GM19324 (cell line): ENCODE measurements around the gene CREBBP.

Experiments used
- ATAC-seq: cut with Tn5 transposase; IDR thresholded peaks from one replicate; pipeline ENCODE4 v1.9.1; 2021; ENCODE audit warnings: mild to moderate bottlenecking, moderate library complexity; ENCODE audit not compliant: unreplicated experiment, low FRiP score

CREBBP gene

DNA sequence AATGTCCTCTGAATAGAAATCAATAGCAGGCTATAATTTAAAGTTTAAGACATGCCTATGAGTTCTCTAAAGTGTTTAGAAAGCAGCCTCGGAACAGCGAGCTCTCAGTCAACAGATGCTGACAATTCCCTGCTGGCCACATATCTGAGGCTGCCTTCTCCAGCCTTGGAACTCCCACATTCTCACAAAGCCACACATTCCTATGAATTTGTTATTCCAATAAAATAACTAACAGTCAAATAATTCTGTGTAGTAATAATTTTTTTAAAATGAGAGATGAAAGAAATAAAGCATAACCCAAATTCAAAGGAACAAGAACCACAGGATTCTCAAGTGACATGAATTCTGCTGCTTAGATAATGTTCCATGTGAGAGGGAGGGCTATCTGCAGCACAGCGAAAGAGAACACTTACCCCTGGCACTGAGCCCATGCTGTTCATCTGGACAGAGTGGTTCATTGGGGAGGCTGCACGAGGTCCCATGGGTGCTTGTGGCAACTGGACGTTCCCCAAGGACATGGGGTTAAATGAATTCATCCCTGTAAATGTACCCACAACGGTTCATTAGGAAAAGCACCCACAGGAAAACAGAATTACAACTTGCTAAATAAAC is 106.3 kb downstream of the CREBBP start:
- ATAC-seq, result no peak

DNA sequence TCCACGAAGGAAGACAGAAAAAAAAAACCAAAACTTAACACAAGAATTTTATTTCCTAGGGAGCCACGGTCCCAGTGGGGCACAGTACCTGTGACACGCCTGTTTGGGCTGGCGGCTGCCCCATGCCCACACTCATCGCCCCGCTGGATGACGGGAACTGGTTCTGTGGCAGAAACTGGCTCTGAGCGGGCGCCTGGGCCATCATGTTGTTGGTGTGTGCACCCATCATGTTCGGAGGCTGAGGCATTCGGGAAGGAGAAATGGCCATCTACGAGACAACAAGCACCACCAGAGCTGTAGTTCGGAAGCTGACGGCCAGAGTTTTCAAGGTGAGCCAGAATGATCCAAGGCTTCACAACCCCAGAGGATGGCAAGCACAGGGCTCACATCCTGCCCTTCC is 106.8 kb downstream of the CREBBP start:
- no peak for ATAC-seq

DNA sequence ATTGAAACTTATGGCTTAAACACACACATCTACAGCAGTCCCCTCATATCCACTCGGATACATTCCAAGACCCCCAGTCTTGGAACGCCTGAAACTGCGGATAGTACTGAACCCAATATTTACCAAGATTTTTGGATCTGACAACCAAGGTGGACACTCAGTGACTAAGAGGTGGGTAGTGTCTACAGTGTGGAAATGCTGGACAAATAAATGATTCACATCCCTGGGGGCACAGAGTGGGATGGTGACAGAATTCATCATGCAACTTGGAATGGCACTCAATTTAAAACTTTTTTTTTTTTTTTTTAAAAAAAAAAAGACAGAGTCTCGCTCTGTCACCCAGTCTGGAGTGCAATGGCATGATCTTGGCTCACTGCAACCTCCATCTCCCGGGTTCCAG is 109.0 kb downstream of the CREBBP start:
- no peak for ATAC-seq

DNA sequence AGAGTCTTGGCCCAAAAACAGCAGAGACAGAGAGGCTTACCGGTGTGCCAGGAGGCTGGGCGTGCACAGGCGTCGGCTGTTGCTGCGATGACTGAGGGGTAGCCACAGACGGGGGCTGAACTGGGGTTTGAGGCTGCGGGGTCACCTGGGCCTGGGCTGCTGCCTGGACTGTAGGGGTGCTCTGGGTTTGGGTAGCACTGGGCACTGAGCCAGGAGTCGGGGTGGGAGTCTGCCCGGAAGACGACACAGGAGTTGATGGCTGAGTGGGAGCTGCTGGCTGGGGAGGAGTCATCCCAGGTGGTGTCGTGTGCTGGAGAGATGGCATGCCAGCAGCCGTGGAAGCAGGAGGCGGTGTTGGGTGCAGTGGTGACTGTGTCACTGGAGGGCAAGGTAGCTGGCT is 110.0 kb downstream of the CREBBP start:
- ATAC-seq, result no peak

DNA sequence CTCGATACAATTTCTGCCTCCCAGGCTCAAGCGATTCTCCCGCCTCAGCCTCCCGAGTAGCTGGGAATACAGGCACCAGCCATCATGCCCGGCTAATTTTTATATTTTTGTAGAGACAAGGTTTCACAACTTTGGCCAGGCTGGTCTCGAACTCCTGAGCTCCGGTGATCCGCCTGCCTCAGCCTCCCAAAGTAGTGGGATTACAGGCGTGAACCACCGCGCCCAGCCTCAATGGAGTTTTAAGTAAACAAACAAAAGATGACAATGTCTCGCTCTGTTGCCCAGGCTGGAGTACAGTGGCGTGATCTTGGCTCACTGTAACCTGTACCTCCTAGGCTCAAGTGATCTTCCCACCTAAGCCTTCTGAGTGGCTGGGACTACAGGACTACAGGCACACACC is 110.6 kb downstream of the CREBBP start:
- ATAC-seq, result no peak

DNA sequence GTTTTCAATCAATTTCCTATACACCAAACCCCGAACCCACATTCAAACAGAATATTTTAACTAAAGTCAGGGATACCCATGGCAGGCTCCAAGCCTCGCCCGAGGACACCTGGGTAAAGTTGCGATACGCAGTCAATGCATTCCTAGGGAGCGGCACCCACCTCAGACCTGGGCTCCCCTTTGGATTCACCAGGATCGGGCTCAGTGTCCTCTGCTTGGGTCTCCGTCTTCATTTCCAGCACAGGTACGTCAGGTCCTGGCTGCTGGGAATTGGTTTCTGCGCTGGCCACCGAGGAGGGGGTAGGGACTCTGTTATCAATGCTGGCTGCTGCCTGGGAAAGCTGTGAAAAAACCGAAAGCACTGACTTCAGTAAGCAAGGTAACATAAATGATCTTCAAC is 111.5 kb downstream of the CREBBP start:
- ATAC-seq, result no peak

DNA sequence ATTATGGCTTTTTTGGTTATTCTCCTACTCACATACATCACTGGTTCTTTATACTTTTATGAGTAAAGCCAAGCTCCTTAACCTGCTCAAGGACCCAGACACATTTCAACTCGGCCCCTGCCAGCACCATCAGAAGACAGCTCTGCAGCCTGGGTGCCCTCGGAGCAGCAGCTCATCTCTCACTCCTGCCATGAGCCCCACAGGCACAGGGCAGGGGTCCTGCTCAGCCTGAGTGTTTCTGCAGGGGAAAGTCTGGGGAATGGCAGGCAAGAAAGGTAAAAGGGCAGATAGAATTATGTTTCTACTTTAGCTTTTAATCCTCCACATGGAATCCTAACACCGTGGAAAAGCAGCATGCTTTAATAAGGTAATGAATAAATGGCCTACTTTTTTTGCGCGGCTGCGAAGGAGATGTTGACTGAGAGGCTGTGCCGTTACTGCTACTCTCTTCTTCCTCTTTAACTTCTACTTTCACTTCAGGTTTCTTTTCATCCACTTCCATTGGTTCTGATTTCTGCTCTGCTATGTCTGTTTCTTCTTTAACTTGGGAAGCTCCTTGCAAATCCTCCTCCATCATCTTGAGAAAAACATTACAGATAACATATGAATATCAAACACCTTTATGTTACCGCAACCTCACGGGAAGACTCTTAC is 113.1 kb downstream of the CREBBP start:
- no peak for ATAC-seq

DNA sequence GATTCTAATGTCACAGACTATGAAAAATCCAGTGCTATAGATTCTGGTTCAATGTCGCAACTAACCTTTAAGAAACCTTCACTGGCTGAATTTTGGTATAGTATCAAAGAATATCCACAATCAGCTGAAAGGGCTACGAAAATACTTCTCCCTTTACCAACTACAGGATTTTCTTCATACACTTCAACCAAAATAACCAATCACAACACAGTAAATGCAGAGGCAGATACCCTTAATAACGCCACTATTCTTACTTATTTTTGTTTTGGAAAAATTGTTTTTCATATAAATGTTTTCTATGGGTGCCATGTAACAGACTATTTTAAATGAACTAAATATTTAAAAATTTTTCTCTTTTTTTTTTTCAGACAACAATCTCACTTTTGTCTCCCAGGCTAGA is 114.3 kb downstream of the CREBBP start:
- no peak for ATAC-seq

DNA sequence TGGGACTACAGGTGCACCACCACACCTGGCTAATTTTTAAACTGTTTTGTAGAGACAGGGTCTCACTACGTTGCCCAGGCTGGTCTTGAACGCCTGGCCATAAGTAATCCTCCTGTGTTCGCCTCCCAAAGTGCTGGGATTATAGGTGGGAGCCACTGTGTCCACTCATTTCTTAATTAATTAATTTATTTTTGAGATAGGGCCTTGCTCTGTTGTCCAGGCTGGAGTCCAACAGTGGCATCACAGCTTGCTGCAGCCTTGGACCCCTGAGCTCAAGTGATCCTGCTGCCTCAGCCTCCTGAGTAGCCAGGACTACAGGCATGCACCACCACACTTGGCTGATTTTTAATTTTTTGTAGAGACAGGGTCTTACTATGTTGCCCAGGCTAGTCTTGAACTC is 116.1 kb downstream of the CREBBP start:
- ATAC-seq, result no peak

DNA sequence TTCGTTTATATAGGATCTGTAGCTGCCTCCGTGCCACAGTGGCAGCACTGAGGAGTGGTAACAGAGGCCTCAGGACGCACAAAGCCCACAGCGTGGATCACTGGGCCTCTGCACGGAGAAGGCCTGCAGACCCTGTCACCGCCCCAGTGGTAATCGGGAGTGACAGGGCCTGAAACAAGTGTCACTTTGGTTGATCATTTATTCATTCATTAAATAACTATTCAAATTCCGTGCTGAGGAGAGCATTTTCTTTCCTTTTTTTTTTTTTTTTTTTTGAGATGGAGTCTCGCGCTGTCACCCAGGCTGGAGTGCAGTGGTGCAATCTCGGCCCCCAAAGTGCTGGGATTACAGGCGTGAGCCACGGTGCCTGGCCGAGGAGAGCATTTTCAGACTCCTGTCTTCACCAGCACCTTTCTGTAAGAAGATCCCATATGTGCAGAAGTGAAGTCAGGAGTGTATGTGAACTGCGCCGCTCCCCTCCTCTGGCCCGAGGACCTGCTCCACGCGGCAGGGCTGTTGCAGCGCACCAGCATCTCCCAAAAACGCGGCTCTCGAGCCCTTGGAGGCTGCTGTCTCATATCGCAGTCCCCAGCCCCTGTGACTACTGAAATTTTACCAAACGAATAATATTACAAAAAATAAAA is 118.3 kb downstream of the CREBBP start:
- ATAC-seq, result no peak

DNA sequence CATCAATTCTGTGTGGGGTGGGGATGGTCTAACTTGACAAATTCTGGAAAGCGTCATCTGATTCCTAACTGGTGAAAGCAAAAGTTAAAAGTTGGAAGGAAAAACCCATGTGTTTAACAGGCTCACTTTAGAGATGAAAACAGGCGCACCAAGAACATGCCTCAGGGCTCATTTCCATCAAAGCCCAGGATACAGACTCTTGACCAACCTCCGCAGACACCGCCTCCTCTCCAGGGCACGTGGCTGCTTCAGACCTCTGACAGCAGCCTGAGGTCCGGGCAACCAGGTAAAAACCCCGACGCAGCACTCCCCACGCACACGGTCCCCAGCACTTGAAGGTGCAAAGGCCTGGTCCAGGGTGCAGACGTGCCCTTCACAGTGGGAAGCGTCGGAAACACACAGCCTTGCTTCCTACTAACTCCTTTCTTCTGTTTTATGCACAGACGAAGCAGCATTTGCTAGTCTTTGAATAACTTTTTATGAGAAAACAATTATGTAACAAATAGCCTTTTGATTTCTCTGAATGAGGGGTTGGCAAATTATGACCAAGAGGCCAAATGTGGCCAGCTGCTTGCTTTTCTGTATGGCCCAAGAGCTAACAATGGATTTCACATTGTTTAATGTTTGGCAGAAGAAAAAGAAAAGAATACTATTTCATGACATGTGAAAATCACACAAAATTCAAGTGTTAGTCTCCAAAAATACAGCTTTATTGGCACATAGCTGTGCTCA is 119.0 kb downstream of the CREBBP start:
- ATAC-seq, result no peak

DNA sequence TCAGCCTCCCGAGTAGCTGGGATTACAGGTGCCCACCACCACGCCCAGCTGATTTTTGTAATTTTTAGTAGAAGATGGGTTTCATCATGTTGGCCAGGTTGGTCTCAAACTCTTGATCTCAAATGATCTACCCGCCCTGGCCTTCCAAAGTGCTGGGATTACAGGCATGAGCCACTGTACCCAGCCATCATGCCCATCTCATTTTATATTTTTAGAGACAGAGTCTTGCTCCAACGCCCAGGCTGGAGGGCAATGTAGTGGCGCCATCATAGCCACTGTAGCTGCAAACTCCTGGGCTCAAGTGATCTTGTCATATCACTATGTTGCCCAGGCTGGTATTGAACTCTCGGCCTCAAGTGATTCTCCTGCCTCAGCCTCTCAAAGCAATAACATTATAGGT is 120.0 kb downstream of the CREBBP start:
- ATAC-seq, result no peak

DNA sequence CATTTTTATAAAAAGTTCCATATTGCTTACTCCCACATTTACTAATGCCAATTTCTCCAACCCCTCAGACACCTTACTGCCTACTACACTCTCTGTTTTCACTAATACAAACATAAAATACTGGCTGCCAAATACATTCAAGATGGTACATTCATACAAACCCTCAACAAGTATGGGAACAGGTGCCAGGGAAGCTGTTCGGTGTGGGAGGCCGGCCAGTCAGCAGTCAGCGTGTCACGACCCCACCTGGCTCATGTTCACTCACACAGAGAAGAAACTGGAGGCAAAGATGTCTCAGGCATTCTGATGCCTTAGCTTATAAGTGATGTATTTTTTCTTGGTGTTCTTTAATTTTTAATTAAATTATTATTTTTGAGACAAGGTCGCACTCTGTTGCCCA is 120.8 kb downstream of the CREBBP start:
- no peak for ATAC-seq

DNA sequence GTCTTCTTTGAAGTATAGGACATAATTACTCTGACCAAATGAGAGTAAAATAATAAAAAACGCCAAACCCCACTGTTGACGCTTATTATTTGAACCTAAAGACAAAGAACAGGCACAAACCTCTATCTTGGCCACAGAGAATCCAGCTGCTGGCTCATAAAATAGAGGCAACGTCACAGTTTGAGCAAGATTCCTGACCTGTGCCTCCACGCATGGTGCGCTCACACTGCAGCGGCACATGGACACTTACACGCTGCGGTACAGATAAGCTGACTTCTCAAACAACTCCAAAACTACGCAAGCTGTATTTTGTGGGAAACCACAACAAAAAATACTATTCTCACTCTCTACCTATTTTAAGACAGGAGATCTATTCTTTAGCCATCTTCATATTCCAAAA is 124.4 kb downstream of the CREBBP start:
- no peak for ATAC-seq

DNA sequence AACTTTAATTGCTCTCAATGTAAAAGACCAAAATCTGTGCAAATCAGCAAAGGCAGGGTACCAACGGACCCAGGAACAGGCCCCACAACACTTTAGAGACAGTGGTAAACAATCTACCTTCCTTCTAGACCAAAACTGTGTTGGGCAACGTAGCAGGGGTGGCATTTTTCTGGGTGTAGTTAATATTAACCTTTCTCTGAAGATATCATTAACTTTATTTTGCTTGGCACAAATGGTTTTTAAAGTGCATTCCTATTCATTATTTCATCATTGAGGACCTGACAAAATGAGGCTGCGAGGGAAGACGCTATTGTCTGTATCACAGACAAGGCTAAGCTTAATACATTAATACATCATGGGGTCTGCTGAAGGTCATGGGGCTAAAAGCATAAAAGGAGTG is 125.3 kb downstream of the CREBBP start:
- ATAC-seq, result no peak

DNA sequence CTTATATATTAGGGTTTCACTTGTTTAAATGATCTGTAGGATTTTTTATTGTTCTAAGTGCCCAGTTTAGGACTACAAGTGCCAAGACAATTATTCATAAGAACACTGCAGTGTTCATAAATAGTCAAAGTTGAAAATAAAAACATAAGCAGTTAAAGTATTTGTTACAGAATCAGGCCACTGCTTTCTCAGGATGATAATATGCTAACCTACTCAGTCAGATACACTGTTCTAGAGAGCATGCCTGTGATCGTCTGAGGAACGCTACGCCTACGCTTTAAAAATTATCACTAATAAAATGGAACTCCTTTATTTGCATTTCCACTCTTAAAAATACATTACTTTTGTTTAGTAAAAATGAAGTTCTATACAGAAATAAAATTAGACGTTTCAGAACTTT is 125.7 kb downstream of the CREBBP start:
- no peak for ATAC-seq

DNA sequence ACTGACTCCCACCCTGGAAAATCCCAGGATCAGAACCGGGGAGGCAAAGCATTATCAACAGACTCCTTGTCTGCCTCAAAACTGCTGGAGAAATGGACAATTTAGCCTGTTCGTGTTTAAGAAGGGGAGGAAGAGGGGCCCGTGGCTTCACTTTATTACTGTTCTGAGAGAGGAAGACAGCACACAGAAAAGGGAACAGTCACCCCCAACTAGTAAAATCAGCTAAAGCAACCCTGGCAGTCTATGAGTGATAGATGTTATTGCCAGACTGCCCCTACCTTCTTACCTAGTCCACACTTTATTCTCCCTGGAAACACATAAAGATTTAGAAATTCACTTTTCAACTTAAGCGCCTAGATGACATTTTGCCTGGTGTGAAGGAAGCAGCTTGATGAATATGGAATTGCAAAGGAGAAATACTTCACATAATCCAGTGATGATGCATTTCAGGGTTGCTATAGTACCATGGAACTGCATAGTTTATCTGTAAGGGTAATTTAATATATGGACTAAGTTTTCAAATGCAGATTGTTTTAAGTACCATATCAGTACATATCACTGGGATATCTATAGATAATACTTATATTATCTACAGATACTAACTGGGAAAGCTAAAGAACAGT is 126.3 kb downstream of the CREBBP start:
- no peak for ATAC-seq

DNA sequence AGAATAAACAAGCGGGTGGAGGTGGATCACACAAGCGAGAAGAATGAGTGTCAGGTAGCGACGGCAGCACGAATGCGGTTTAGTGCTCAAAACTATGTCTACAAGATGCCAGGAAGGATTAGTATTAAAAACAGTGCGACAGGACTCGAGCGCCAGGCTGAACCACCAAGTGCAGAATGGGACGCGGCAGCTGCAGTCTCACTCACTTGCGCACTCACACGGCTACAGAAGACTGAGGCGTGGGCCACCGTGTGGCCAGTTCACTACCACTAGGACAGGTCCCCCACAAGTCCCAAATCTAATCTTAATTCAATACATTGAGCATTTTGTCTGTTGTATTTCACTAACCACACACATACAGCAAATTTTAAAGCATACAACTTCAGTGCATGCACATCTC is 127.5 kb downstream of the CREBBP start:
- no peak for ATAC-seq

DNA sequence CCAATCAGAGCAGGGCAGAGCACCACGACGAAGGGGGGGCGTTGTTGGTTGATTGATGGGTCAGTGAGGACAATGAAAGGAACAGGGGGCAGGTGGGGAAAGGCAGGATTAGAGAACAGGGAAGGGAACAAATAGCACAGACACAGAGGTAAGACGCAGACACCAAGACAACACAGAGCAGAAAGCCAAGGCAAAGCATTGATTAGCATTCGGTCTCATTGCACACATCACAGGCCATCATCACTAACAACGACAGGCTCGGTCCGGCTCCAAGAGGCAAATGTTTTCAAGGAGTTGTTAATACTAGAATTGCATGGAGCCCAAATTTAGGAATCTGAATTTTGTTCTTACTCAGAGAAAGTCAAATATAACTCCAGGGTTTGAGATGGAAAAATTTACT is 128.6 kb downstream of the CREBBP start:
- no peak for ATAC-seq

DNA sequence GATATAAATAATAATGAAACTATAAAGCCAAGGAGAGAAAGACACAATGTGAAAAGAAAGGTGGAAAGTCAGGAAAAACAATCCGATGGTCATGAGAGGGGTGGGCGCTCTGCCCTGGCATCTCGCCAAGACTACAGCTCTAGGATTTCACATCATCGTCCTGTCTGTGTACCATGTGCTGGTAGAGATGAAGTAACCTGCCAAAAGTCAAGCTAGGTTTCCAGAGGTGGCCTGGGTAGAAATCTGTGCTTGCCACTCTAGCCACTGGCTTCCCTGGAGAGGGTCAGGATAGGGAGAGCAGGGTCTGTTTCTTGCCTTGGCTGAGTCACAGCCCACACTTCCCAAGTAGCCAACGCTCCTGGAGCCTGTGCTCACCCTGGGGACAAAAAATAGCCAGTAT is 132.2 kb downstream of the CREBBP start:
- no peak for ATAC-seq

DNA sequence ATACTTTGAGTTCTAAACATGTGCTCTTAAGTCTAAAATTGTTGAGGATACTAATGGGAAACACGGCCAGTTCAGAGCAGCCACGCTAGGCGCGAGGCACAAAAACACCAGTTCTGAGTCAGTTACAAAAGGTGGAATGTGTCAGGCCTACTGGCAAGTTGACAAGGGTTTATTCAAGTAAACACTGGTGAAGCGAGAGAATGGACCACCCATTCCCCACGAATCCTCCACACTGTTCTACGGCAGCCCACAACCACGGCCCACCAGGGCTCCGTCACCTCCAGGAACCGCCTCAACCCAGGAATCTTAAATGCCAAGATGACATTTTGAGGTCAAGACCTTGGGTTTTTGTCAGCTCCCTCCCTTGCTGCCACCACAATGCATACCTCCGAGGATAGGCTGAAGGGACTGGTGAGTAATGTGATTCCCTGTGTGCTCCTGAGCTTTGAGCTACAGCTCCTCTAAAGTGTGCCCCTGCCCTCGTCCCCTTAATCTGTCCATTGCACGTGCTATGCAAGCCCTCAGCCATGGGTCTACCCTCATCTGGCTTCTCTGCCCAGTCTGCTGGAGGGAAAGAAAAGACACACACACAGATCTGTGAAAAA is 134.7 kb downstream of the CREBBP start:
- no peak for ATAC-seq
